SK-N-SH treated with all-trans-retinoic acid at 6 μM for 48 hours (cell line): ENCODE results near the gene NIPAL4.
"Not testable (repeated sequence)": the region's sequence is repeated elsewhere in the genome, so short reads cannot be mapped to it uniquely, and the experiment has no call there.

Source experiments
- ATAC-seq: fragments of 200-7000 bp; cut with Tn5 transposase; 3 replicates; pipeline ENCODE4 v1.9.1; 2020; ENCODE audit warnings: mild to moderate bottlenecking, moderate library complexity
- ARNTL ChIP-seq: fragments of 450-650 bp; formaldehyde crosslinking; IDR thresholded peaks from 2 replicates; pipeline ENCODE4 v1.5.0; 2020; ENCODE audit warnings: low read depth, mild to moderate bottlenecking, moderate library complexity, borderline replicate concordance
- BACH2 ChIP-seq: fragments of 250-450 bp; sonication (Bioruptor Pico); IDR thresholded peaks from 2 replicates; pipeline ENCODE4 v1.9.0; 2021; ENCODE audit warnings: mild to moderate bottlenecking, borderline replicate concordance
- GLIS3 ChIP-seq: fragments of 250-450 bp; sonication (Bioruptor Pico); IDR thresholded peaks from 2 replicates; pipeline ENCODE4 v1.5.0; 2020; ENCODE audit warnings: mild to moderate bottlenecking, moderate library complexity
- ISL1 ChIP-seq: fragments of 250-450 bp; sonication (Bioruptor Pico); IDR thresholded peaks from 2 replicates; pipeline ENCODE4 v2.1.2; 2022; ENCODE audit warnings: mild to moderate bottlenecking, moderate library complexity
- RARB ChIP-seq: fragments of 250-450 bp; sonication (Bioruptor Pico); IDR thresholded peaks from 2 replicates; pipeline ENCODE4 v1.8.0; 2021; ENCODE audit warnings: mild to moderate bottlenecking, moderate library complexity
- SNAI2 ChIP-seq: fragments of 250-450 bp; sonication (Bioruptor Pico); IDR thresholded peaks from 2 replicates; pipeline ENCODE4 v1.5.0; 2020; ENCODE audit warnings: mild to moderate bottlenecking, moderate library complexity
- TCF4 ChIP-seq: fragments of 250-450 bp; sonication (Bioruptor Pico); IDR thresholded peaks from 2 replicates; pipeline ENCODE4 v1.8.0; 2021; ENCODE audit warnings: mild to moderate bottlenecking, moderate library complexity, borderline replicate concordance
- TOX ChIP-seq: fragments of 250-450 bp; sonication (Bioruptor Pico); IDR thresholded peaks from 2 replicates; pipeline ENCODE4 v1.8.0; 2021; ENCODE audit warnings: mild to moderate bottlenecking, moderate library complexity, borderline replicate concordance
- ZC3H10 ChIP-seq: fragments of 250-450 bp; sonication (Bioruptor Pico); IDR thresholded peaks from 2 replicates; pipeline ENCODE4 v1.5.1; 2021; ENCODE audit warnings: mild to moderate bottlenecking, moderate library complexity
- ZFP30 ChIP-seq: fragments of 450-650 bp; formaldehyde crosslinking; IDR thresholded peaks from 2 replicates; pipeline ENCODE4 v1.5.0; 2022; ENCODE audit warnings: mild to moderate bottlenecking, moderate library complexity
- ZNF565 ChIP-seq: fragments of 450-650 bp; formaldehyde crosslinking; conservative IDR thresholded peaks from 2 replicates; pipeline ENCODE4 v1.5.0; 2020; ENCODE audit warnings: low read depth, mild to moderate bottlenecking, moderate library complexity
- ZNF70 ChIP-seq: fragments of 450-650 bp; formaldehyde crosslinking; IDR thresholded peaks from 2 replicates; pipeline ENCODE4 v1.5.0; 2020; ENCODE audit warnings: mild to moderate bottlenecking, moderate library complexity
- ZNF8 ChIP-seq: fragments of 450-650 bp; formaldehyde crosslinking; IDR thresholded peaks from 2 replicates; pipeline ENCODE4 v1.5.0; 2020; ENCODE audit warnings: mild to moderate bottlenecking, moderate library complexity
- TF ChIP-seq, protein P1 (sequence below): fragments of 250-450 bp; sonication (Bioruptor Pico); IDR thresholded peaks from 2 replicates; pipeline ENCODE4 v1.5.1; 2021; ENCODE audit warnings: mild to moderate bottlenecking, moderate library complexity
- TF ChIP-seq, protein P2 (sequence below): fragments of 250-450 bp; sonication (Bioruptor Pico); IDR thresholded peaks from 2 replicates; pipeline ENCODE4 v1.5.0; 2020; ENCODE audit warnings: mild to moderate bottlenecking, moderate library complexity
- TF ChIP-seq, protein P3 (sequence below): fragments of 250-450 bp; sonication (Bioruptor Pico); IDR thresholded peaks from 2 replicates; pipeline ENCODE4 v1.5.1; 2020; ENCODE audit warnings: low read depth, mild to moderate bottlenecking, moderate library complexity
- TF ChIP-seq, protein P4 (sequence below): fragments of 250-450 bp; sonication (Bioruptor Pico); IDR thresholded peaks from 2 replicates; pipeline ENCODE4 v1.8.0; 2021; ENCODE audit warnings: low read depth, mild to moderate bottlenecking, moderate library complexity, borderline replicate concordance
- TF ChIP-seq, protein P5 (sequence below): fragments of 250-450 bp; sonication (Bioruptor Pico); IDR thresholded peaks from 2 replicates; pipeline ENCODE4 v1.8.0; 2020; ENCODE audit warnings: mild to moderate bottlenecking, moderate library complexity, borderline replicate concordance

The NIPAL4 gene

DNA sequence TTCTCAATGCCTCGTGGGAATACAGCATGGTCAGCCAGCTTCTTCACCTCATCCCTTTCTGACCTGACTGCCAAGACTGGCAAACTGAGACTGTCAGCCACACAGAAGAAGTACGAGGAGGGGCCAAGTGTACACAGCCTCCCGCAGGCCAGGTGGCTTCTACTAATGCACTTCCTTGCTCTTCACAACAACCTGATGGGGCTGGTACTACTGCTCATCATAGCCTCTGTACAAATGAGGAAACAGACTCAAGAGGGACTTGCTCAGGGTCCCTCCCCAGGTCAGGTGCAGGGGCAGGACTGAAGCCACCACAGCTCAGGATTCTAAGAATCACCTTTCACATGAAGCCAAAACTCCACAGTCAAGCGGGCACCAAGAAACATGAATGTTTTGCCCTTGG is 21.3 kb downstream of the NIPAL4 start:
- ATAC-seq = no peak

DNA sequence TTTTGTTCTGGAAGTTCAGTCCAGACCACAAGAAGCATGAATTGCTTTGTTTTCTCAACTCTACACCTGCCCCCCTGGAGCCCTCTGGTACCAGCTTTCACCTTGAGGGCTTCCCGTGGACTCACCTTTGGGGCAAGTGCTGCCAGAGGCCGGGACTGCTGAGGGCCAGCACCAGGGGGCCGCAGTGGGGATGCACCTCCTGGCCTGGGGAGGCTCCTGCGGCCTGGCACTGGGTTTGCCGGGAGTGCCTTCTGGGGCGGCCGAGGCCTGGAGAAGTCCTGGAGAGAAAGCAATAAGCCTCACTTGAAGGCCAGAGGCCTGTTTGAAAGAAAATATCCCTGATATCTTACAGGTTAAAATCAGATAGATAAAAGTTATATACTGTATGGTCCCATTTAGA is 21.7 kb downstream of the NIPAL4 start:
- TF ChIP-seq ISL1 (CRISPR knock-in tag) = no peak
- no peak for ATAC-seq

More for the DNA sequence above, 21.3 kb downstream of the NIPAL4 start:
- TF ChIP-seq, protein P1, sequence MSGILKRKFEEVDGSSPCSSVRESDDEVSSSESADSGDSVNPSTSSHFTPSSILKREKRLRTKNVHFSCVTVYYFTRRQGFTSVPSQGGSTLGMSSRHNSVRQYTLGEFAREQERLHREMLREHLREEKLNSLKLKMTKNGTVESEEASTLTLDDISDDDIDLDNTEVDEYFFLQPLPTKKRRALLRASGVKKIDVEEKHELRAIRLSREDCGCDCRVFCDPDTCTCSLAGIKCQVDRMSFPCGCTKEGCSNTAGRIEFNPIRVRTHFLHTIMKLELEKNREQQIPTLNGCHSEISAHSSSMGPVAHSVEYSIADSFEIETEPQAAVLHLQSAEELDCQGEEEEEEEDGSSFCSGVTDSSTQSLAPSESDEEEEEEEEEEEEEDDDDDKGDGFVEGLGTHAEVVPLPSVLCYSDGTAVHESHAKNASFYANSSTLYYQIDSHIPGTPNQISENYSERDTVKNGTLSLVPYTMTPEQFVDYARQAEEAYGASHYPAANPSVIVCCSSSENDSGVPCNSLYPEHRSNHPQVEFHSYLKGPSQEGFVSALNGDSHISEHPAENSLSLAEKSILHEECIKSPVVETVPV (CRISPR knock-in tag) = no peak
- no peak for TF ChIP-seq ISL1 (CRISPR knock-in tag)
- no peak for TF ChIP-seq TCF4
- TF ChIP-seq ZNF8 (CRISPR knock-in tag) = no peak

DNA sequence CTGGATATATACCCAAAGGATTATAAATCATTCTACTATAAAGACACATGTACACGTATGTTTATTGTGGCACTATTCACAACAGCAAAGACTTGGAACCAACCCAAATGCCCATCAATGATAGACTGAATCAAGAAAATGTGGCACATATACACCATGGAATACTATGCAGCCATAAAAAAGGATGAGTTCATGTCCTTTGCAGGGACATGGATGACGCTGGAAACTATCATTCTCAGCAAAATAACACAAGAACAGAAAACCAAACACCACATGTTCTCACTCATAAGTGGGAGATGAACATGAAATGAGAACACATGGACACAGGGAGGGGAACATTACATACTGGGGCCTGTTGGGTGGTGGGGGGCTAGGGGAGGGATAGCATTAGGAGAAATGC is 22.7 kb downstream of the NIPAL4 start:
- not testable (repeated sequence) for ATAC-seq

DNA sequence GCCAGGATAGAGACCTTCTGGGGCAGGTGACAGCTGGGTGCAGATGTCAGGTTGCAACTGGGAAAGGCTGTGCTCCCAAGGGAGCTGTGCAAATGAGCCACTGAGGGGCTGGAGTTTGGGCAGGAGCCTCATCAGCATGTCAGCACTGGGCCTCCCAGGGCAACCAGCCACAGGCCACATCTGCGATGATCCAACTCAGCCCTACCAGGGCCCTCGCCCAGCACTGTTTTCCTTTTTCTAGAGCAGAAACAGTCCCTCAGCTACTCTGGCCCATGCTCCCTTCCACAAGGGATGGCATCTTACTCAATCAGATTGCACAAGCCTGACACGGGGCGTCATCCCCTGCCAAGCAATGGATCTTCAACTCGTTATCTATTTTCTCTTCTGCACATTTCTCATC is 24.8 kb downstream of the NIPAL4 start:
- TF ChIP-seq ISL1 (CRISPR knock-in tag) (no peak), ZNF70 (no peak), SNAI2 (CRISPR knock-in tag) (no peak), ZFP30 (CRISPR knock-in tag) (no peak), ZC3H10 (no peak), ZNF565 (CRISPR knock-in tag) (no peak), BACH2 (CRISPR knock-in tag) (no peak), ARNTL (CRISPR knock-in tag) (no peak)
- ATAC-seq = no peak

DNA sequence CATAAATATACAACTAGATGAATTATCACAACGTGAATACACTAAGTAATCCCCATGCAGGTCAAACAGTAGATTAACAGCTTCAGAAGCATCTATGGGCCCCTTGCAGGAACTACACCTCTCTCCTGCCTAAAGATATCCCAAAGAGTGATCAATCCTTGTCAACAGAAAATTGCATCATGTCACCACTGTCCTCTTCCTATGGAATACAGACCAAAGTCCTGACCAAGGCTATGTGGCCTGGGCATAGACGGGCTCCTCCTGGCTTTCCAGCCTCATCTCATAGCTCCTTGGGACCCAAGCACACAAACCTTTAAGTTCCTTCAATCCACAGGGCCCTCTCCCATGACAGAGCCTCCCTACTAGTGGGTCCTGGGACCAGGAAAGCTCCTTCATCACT is 25.3 kb downstream of the NIPAL4 start:
- no peak for ATAC-seq
- TF ChIP-seq BACH2 (CRISPR knock-in tag) (no peak), RARB (no peak), ZNF565 (CRISPR knock-in tag) (no peak), ZNF70 (no peak), GLIS3 (CRISPR knock-in tag) (no peak), TOX (no peak)
- TF ChIP-seq, protein P2, sequence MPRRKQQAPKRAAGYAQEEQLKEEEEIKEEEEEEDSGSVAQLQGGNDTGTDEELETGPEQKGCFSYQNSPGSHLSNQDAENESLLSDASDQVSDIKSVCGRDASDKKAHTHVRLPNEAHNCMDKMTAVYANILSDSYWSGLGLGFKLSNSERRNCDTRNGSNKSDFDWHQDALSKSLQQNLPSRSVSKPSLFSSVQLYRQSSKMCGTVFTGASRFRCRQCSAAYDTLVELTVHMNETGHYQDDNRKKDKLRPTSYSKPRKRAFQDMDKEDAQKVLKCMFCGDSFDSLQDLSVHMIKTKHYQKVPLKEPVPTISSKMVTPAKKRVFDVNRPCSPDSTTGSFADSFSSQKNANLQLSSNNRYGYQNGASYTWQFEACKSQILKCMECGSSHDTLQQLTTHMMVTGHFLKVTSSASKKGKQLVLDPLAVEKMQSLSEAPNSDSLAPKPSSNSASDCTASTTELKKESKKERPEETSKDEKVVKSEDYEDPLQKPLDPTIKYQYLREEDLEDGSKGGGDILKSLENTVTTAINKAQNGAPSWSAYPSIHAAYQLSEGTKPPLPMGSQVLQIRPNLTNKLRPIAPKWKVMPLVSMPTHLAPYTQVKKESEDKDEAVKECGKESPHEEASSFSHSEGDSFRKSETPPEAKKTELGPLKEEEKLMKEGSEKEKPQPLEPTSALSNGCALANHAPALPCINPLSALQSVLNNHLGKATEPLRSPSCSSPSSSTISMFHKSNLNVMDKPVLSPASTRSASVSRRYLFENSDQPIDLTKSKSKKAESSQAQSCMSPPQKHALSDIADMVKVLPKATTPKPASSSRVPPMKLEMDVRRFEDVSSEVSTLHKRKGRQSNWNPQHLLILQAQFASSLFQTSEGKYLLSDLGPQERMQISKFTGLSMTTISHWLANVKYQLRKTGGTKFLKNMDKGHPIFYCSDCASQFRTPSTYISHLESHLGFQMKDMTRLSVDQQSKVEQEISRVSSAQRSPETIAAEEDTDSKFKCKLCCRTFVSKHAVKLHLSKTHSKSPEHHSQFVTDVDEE (CRISPR knock-in tag) = no peak
- TF ChIP-seq, protein P1 (CRISPR knock-in tag) = no peak

DNA sequence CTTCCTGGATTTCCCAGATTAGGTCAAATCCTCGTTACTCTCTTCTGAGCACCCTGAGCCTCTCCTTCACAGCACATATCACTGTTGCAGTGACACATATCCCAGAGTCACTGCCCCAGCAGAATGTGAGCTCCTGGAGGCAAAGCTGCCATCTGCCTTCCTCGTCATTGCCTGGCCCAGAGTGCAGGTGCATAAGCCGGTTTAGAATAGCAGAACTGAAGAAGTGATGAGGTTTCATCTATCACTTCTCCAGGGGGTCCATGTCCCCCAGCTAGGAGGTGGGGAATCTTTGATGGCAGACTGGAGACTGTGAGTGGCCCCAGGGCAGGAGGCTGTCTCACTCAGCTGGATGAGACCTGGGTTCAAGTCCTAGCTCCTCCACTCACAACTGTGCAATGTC is 25.8 kb downstream of the NIPAL4 start:
- TF ChIP-seq, protein P1 (CRISPR knock-in tag) = no peak
- no peak for ATAC-seq

DNA sequence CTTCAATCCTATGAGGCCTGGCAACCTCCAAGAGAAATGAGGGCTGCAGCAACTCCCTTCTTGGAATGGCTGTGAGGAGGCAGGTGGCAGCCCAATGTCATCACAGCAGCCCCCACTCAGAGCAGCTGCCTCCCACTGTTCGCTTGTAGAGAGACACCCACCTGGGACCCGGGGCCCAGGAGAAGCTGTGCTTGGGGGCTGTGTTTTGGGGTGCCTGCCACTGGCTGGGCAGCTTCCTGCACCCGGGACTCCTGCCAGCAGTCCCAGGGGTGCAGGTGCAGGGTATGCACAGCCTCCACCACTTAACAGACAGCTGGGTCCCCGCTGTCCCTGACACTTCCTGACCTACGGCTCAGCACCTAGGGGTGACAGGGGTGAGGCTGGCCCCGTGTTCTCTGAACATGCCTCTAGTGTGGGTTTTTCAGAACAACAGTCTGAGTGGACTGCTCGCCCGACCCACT is 26.2 kb downstream of the NIPAL4 start:
- TF ChIP-seq, protein P3, sequence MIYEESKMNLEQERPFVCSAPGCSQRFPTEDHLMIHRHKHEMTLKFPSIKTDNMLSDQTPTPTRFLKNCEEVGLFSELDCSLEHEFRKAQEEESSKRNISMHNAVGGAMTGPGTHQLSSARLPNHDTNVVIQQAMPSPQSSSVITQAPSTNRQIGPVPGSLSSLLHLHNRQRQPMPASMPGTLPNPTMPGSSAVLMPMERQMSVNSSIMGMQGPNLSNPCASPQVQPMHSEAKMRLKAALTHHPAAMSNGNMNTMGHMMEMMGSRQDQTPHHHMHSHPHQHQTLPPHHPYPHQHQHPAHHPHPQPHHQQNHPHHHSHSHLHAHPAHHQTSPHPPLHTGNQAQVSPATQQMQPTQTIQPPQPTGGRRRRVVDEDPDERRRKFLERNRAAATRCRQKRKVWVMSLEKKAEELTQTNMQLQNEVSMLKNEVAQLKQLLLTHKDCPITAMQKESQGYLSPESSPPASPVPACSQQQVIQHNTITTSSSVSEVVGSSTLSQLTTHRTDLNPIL (CRISPR knock-in tag) = no peak
- TF ChIP-seq RARB (no peak), BACH2 (CRISPR knock-in tag) (no peak), ZC3H10 (no peak)
- TF ChIP-seq, protein P4, sequence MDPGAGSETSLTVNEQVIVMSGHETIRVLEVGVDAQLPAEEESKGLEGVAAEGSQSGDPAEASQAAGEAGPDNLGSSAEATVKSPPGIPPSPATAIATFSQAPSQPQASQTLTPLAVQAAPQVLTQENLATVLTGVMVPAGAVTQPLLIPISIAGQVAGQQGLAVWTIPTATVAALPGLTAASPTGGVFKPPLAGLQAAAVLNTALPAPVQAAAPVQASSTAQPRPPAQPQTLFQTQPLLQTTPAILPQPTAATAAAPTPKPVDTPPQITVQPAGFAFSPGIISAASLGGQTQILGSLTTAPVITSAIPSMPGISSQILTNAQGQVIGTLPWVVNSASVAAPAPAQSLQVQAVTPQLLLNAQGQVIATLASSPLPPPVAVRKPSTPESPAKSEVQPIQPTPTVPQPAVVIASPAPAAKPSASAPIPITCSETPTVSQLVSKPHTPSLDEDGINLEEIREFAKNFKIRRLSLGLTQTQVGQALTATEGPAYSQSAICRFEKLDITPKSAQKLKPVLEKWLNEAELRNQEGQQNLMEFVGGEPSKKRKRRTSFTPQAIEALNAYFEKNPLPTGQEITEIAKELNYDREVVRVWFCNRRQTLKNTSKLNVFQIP = no peak
- TF ChIP-seq, protein P5, sequence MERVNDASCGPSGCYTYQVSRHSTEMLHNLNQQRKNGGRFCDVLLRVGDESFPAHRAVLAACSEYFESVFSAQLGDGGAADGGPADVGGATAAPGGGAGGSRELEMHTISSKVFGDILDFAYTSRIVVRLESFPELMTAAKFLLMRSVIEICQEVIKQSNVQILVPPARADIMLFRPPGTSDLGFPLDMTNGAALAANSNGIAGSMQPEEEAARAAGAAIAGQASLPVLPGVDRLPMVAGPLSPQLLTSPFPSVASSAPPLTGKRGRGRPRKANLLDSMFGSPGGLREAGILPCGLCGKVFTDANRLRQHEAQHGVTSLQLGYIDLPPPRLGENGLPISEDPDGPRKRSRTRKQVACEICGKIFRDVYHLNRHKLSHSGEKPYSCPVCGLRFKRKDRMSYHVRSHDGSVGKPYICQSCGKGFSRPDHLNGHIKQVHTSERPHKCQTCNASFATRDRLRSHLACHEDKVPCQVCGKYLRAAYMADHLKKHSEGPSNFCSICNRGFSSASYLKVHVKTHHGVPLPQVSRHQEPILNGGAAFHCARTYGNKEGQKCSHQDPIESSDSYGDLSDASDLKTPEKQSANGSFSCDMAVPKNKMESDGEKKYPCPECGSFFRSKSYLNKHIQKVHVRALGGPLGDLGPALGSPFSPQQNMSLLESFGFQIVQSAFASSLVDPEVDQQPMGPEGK (CRISPR knock-in tag) = no peak
- no peak for ATAC-seq
